HG03135 (cell line): ENCODE data around the gene SYCE3.
"Not testable (repeated sequence)": the region's sequence is repeated elsewhere in the genome, so short reads cannot be mapped to it uniquely, and the experiment has no call there.

Experiments
- ATAC-seq: cut with Tn5 transposase; IDR thresholded peaks from one replicate; pipeline ENCODE4 v1.9.1; 2021; ENCODE audit warnings: mild to moderate bottlenecking, moderate library complexity; ENCODE audit not compliant: unreplicated experiment

Gene SYCE3, protein sequence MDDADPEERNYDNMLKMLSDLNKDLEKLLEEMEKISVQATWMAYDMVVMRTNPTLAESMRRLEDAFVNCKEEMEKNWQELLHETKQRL

GRCh38 chr22:50562523-50563412 lies at the start of gene SYCE3:
TSS of gene SYCE3 (minus strand) at chr22:50562919. CDS start at chr22:50556405, 6,514 bp downstream.
- ATAC-seq, result peak; percentile 90

- ATAC-seq, result no peak
Measured at GRCh38 chr22:50612168-50612527, 49.4 kb upstream of the SYCE3 start.

GRCh38 chr22:50611341-50612060 lies 48.8 kb upstream of the SYCE3 start:
- ATAC-seq, result no peak

DNA sequence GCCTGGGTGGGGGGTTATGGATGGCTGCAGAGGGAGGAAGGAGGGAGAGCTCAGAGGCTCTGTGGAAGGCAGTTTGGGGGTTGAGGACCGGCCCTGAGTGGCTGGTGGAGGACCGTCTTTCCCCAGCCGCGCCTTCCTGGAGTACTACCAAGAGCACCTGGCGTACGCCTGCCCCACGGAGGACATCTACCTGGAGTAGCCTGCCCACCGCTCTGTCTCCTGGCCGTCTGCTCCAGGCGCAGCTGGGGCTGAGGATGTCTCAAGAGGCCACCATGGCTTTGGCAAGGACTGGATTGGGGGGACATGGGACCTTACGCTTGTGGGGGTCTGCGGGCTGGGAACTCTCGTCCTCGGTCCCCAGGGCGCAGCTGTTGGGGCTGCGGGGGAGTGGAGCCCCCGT lies 47.9 kb upstream of the SYCE3 start:
- no peak for ATAC-seq

- ATAC-seq, result no peak
Measured at GRCh38 chr22:50610041-50610451, 47.3 kb upstream of the SYCE3 start.

DNA sequence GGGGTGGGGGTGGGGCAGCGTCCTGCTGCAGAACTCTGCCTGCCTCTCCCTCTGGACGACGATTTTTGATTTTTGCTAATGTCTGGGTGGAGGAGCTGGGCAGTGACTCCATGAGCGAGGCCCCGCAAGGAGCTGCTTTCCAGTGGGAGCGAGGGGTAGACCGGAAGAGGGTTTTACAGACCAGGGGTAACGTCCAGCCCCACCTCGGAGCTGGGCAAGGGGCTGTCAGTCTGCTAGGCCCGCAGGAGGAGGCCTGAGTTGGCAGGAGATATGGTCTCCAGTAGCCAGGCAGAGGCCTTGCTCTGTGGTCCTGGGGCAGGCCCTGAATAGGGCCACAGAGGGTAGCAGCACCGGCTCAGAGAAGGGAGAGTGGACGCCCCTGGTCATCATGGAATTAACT lies 46.9 kb upstream of the SYCE3 start:
- no peak for ATAC-seq

DNA sequence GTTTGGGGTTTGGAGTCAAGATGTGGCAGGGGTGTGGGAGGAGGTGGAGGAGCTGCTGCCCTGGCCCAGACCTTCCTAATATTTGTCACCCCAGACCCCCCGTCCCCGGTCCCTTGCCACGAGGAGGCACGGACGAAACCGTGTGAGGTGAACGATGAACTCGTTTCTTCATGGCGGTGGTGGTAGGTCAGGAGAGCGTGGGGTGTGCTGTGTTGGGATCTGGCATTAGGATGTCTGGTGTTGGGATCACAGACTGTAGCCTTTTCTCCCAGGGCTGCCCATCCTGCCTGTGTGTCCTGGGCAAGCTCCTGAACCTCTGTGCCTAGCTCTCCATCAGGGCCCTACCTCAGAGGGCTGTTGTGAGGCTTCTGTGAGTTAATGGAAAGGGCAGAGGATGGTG lies 46.3 kb upstream of the SYCE3 start:
- no peak for ATAC-seq

GRCh38 chr22:50608058-50608840 lies 45.5 kb upstream of the SYCE3 start:
- ATAC-seq, result not testable (repeated sequence)

GRCh38 chr22:50607659-50608020 lies 44.9 kb upstream of the SYCE3 start:
- no peak for ATAC-seq

DNA sequence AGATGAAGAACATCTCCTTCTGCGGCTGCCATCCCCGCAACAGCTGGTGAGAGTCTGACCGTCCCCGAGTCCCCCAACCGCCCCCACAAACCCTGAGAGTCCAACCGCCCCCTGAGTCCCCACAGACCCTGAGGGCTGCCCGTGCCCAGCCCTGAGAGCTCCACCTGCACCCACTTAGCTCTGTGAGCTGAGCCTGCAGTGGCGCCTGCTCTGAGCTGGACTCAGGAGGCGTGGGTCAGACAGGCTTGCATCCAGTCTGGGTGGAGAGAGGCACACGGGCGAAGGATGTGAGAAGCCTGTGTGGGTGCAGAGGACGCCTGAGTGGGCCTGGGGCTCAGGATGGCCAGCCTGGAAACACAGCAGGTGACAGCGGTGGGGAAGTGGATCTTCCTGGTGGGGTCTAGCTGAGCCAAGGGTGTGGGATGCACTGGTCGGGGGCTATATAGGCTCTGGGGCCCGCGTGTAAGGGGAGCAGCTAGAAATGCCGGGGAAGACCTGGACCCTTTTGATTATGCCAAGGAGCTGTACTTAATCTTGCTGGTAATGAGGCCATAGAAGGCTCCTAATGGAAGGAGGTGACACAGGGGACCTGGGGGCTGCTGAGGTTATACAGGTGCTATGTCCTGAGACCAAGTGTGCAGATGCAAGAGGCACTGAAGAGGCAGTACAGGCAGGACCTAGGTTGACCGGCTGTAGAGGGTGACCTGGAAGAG lies 44.4 kb upstream of the SYCE3 start:
- ATAC-seq, result no peak

- ATAC-seq, result no peak
Measured at GRCh38 chr22:50606165-50606945, 43.6 kb upstream of the SYCE3 start.

DNA sequence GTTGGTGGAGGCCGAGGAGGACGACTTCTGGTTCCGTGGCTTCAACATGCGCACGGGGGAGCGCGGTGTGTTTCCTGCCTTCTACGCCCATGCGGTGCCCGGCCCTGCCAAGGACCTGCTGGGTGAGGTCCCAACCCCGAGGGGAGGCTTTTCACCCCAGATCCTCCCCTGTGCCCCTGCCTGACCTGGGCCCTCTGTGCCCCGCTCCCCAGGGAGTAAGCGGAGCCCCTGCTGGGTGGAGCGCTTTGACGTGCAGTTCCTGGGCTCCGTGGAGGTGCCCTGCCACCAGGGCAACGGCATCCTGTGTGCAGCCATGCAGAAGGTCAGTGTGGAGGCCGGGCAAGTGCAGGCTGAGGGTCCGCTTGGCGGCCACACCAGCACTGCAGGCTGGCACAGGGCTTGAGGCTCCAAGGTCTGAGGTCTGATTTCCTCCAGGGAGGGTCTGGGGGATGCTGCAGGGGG lies 42.9 kb upstream of the SYCE3 start:
- no peak for ATAC-seq

DNA sequence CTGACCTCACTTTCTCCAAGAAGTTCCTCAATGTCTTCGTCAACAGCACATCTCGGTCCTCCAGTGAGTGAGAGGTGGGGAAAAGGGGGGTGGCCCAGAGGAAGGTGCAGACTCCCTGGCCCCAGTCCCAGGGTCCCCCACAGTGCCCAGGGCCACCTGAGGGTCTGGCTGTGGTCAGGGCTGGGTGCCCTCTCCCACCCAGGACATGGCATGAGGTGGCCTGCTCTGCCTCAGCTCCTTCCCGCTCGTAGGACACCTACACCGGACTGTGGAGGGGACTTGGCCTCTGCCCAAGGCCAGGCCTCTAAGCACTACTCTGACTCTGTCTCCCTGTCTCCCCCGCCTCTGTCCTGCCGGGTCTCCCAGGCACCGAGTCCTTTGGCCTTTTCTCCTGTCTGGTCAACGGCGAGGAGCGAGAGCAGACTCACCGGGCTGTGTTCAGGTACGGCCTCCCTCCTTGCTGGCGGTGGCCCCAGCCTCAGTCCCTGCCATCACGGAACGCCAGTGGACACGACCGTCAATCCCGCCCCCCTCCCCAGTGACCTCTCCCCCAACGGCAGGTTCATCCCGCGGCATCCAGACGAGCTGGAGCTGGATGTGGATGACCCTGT lies 42.4 kb upstream of the SYCE3 start:
- no peak for ATAC-seq

DNA sequence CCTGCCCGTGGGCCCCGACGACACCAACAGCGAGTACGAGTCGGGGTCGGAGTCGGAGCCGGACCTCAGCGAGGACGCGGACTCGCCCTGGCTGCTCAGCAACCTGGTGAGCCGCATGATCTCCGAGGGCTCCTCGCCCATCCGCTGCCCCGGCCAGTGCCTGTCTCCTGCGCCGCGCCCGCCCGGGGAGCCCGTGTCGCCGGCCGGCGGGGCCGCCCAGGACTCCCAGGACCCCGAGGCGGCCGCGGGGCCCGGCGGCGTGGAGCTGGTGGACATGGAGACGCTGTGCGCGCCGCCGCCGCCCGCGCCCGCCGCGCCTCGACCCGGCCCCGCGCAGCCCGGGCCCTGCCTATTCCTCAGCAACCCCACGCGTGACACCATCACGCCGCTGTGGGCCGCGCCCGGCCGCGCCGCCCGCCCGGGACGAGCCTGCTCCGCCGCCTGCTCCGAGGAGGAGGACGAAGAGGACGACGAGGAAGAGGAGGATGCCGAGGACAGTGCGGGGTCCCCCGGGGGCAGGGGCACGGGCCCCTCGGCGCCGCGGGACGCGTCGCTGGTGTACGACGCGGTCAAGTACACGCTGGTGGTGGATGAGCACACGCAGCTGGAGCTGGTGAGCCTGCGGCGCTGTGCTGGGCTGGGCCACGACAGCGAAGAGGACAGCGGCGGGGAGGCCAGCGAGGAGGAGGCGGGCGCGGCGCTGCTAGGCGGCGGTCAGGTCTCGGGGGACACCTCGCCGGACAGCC lies 41.7 kb upstream of the SYCE3 start:
- no peak for ATAC-seq

DNA sequence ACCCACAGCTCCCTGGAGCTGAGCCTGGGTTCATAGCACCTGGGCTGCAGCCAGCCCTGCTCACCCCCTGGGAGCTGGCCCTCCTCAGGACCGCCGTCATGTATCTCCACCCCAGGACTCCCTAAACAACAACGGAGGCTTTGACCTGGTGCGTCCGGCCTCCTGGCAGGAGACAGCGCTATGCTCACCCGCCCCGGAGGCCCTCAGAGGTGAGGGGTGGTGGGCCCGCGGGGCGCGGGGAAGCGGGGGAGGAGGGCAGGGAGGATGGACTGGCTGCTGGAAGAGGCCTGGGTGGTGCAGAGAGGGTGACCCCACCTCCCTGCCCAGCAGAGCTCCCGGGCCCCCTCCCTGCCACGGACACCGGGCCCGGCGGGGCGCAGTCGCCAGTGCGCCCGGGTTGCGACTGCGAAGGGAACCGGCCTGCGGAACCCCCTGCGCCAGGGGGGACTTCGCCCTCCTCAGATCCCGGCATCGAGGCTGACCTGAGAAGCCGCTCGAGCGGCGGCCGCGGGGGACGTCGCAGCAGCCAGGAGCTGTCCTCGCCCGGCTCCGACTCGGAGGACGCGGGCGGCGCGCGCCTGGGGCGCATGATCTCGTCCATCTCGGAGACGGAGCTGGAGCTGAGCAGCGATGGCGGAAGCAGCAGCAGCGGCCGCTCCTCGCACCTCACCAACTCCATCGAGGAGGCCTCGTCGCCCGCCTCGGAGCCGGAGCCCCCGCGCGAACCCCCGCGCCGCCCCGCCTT lies 41.0 kb upstream of the SYCE3 start:
- ATAC-seq, result no peak

- ATAC-seq, result no peak
Measured at GRCh38 chr22:50602338-50602700, 39.6 kb upstream of the SYCE3 start.

DNA sequence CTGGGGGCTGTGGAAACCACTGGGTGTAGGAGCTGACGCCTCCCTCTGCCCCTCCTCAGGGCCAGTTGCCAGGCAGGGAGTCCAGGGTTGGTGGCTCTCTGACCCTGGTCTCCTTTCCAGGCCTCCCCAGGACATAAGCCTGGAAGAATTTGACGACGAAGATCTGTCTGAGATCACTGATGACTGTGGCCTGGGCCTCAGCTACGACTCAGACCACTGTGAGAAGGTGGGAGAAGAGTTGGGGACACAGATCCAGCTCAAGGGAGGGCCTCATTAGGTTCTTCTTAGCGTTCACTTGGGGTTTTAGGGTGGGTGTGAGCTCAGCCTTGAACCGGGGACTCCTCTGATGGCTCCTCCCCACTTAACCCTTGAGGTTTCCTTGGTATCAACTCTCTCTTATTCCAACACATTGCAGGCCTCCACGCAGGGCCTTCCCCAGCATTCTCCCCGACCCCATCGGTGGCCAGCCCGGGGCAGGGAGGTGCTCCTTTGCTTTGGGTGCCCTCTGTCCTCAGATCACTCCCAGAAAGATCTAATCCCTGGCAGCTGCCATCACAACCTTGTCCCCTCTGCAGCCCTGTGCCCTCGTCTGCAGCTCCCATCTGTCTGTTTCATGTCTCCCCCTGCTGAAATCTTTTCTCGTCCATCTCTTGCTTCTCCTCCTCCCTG lies 39.1 kb upstream of the SYCE3 start:
- no peak for ATAC-seq
